WTC11 (cell line): ENCODE data around the gene CACNA1D. TPM values are rescaled to one million over a fixed set of nuclear protein-coding genes. Genes with fewer than 3 reads are reported as not detected.

Experiments
- AFF4 ChIP-seq: sonication (generic); formaldehyde crosslinking; IDR thresholded peaks from 2 replicates; pipeline ENCODE4 v1.8.1; 2023; ENCODE audit warnings: mild to moderate bottlenecking, missing genetic modification reagents, borderline replicate concordance
- RELA ChIP-seq: sonication (generic); formaldehyde crosslinking; IDR thresholded peaks from 2 replicates; pipeline ENCODE4 v1.8.1; 2022; ENCODE audit warnings: missing genetic modification reagents, mild to moderate bottlenecking, borderline replicate concordance
- ZNF423 ChIP-seq: fragments of 250-450 bp; sonication (Bioruptor Pico); IDR thresholded peaks from 2 replicates; pipeline ENCODE4 v2.1.2; 2022; ENCODE audit warnings: mild to moderate bottlenecking, moderate library complexity
- total RNA-seq: library from RNA; stranded (reverse); gene quantifications from 3 replicates; pipeline ENCODE4 v1.2.3, GENCODE V29; 2021

CACNA1D gene
- total RNA-seq, 1 experiment from 2014 or later: 2.3 TPM

- TF ChIP-seq AFF4 (CRISPR knock-in tag) (no peak), RELA (CRISPR knock-in tag) (no peak), ZNF423 (CRISPR knock-in tag) (no peak)
These were observed 368.7 kb downstream of the CACNA1D start (continued) for GRCh38 chr3:53863145-53863544.

Other genes starting within 250 kb of the CACNA1D start
- 1,040 to 1,222 TPM (median 1,204 TPM) in 3 replicates for gene TKT, start 238.6 kb upstream of the CACNA1D start, total RNA-seq
- 16.4 to 19.1 TPM (median 17.4 TPM) in 3 replicates for gene DCP1A, start 147.1 kb upstream of the CACNA1D start, total RNA-seq